C4-2B (cell line): ENCODE measurements around the gene RAB31.

ENCODE experiments used
- H3K27ac ChIP-seq: fragments of 450-650 bp; 2 replicates; pipeline ENCODE4 v1.5.1; 2017
- ZFX ChIP-seq: fragments of 450-650 bp; IDR thresholded peaks from 2 replicates; pipeline ENCODE4 v1.6.1; 2017
- TF ChIP-seq, protein P1 (sequence below): fragments of 450-650 bp; conservative IDR thresholded peaks from 2 replicates; pipeline ENCODE4 v1.5.1; 2017; ENCODE audit warnings: mild to moderate bottlenecking

Gene RAB31

DNA sequence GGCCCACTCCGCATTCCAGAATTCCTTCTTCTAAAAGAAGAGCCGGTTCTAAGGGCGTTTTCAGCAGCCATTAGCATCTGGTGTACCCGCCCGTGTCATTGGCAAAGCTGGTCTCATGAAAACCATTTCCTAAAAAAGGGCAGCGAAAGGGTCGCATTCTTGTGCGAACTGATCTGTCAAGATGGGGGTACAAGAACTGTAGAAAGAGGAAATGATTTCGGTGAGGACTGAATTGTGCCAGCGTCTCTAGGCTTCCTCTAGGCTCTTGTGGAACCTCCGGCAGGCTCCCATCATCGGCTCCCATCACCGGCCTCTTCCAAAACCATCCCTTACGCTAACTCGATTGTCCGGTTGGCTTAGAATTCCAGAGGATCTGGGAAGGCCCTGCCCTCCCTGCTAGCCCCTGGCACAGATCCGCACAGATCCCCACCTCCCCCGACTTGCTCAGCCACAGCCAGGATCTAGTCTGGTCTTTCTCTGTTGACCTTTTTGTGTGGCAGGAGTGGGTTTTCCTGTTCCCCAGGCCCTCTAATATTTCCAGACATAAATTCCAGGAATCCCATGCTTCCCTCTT is 1.3 kb downstream of the RAB31 start:
- no peak overlapping the region for H3K27ac ChIP-seq
- TF ChIP-seq, protein P1, sequence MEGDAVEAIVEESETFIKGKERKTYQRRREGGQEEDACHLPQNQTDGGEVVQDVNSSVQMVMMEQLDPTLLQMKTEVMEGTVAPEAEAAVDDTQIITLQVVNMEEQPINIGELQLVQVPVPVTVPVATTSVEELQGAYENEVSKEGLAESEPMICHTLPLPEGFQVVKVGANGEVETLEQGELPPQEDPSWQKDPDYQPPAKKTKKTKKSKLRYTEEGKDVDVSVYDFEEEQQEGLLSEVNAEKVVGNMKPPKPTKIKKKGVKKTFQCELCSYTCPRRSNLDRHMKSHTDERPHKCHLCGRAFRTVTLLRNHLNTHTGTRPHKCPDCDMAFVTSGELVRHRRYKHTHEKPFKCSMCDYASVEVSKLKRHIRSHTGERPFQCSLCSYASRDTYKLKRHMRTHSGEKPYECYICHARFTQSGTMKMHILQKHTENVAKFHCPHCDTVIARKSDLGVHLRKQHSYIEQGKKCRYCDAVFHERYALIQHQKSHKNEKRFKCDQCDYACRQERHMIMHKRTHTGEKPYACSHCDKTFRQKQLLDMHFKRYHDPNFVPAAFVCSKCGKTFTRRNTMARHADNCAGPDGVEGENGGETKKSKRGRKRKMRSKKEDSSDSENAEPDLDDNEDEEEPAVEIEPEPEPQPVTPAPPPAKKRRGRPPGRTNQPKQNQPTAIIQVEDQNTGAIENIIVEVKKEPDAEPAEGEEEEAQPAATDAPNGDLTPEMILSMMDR, result no peak
- TF ChIP-seq ZFX, result no peak

DNA sequence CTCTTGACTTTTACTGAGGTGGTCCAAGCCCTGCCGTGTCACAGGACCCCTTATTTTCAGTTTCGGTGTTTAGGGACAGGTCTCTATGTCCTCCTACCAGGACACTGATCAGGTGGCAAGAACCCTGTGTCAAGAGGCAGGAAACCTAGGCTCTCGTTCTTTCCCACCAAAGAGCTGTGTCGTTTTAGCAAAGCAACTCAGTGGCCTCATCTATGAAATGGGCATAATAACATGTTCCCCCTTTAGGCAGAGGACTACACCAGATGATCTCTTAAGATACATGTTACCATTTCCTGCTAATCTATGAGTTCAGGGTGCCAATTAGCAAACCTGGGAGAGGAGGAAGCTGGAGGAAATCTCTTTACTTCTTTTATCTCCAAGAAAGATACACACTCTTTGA is 1.9 kb downstream of the RAB31 start:
- TF ChIP-seq, protein P1, result no peak
- TF ChIP-seq ZFX, result no peak
- H3K27ac ChIP-seq, result no peak overlapping the region

DNA sequence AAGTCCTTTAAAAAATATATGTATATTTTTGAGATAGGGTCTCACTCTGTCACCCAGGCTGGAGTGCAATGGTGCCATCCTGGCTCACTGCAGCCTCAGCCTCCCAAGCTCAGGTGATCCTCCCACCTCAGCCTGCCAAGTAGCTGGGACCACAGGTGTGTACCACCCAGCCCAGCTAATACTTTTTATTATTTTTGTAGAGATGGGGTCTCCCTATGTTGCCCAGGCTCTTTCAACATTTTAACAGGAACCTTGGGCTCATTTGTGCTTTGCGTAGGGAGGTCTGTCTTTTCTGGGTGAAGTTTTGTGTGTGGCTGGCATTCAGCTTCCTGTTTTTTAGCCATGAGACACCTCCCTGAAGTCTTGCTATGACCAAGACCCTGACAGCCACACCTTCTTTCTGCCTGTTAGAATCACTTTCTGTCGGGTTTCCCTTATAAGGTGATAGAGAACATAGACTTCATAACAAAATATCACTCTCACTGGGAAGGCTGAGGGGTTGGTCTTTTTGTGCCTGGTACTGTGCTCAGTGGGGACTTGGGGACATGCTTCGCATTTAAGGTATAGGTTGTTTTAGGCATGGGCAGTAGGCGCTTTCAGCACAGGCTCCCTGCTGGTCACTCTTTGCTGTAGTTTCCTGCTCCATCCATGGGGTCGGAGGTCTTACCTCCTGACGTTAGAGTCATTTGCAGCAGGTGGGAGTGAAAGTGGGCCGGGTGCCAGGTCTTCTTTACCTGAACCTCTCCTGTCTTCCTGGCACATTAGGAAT is 3.4 kb downstream of the RAB31 start:
- TF ChIP-seq ZFX, result no peak
- TF ChIP-seq, protein P1, result no peak
- H3K27ac ChIP-seq, result no peak overlapping the region

DNA sequence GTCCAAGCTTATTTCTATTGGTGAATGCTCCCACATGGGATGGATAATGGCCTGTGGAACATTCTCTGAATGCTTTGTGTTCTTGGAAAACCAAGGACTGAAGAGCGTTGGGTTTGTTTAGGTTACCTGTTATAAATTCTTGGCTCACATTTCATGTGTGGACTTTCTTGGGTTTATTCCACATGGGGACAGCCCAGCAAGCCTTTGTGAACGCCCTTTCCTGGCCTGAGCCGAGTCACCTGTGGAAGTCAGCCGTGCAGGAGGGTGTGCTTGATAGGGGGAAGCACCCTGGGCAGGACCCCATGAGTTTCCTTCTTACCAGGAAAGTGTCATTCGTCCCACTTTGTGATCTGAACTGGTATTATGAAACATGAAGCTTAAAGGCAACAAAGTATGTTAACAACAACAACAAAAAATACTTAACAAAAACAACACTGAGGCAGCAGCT is 4.1 kb downstream of the RAB31 start:
- no peak for TF ChIP-seq ZFX
- TF ChIP-seq, protein P1, result no peak
- H3K27ac ChIP-seq, result no peak overlapping the region

DNA sequence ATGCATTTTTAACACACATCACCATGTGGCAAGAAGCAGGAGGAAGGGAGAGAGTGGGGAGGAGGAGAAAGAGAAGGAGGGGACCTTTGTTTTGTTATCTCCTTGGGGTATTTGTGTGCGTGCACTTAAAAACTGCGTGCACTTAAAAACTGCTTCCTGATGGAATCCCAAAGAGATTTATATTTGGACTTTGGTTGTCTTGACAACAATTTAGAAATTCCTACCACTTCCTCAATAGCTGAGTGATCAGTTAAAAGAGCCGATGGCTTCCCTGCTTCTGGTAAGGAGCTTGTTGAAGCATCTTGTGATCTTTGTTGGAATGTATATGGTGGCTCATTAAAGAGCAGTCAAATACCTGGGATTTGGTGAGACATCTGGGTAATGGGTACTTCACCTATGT is 4.5 kb downstream of the RAB31 start:
- no peak for TF ChIP-seq ZFX
- TF ChIP-seq, protein P1, result no peak
- no peak overlapping the region for H3K27ac ChIP-seq

DNA sequence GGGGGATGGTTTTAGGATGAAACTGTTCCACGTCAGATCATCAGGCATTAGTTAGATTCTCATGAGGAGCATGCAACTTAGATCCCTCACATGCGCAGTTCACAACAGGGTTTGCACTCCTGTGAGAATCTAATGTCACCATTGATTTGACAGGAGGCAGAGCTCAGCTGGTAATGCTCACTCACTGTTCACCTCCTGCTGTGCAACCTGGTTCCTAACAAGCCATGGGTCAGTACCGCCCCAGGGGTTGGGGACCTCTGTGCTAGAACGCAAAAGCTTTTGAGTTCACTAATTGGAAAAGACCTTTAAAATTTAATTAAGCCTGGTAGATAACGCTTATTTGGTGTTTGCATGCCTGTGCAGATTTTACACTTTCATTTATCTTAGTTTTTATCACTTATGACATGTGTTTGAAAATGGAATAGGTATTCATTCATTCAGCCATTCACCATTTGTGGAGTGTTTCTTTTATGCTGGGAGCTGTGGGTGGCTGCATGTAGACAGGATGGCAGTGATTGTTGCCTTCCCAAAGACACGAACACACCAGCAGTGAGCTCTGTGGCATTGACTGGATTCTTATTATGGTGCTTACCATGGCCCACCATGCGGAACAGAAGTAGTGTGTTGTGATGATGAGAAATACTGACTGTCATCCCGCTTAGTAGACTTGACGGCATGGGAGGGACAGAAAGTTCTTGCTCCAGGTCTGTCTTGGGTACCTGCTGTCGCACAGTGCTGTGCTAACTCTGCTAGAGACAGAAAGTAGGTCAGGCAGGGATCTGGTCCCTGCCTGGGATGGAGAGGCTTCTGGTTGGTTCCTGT is 6.4 kb downstream of the RAB31 start:
- no peak overlapping the region for H3K27ac ChIP-seq

More for the DNA sequence above, 6.4 kb downstream of the RAB31 start:
- no peak for TF ChIP-seq ZFX
- TF ChIP-seq, protein P1, result no peak
